Prostate gland (tissue), 2 donors: ENCODE measurements around the gene JMJD1C.

ENCODE experiments used
- POLR2A ChIP-seq: fragments of 450-650 bp; IDR thresholded peaks from one replicate; pipeline ENCODE4 v1.6.1; 2016; ENCODE audit warnings: antibody characterized with exemption, mild to moderate bottlenecking
- POLR2AphosphoS5 ChIP-seq: sonication (generic); formaldehyde crosslinking; IDR thresholded peaks from one replicate; pipeline ENCODE4 v1.6.1; 2017; ENCODE audit warnings: antibody characterized with exemption
- TF ChIP-seq, protein P1 (sequence below), 4 experiments: fragments of 200-600 bp in 2 of 4; fragments of 450-650 bp in 2 of 4; sonication (generic) in 2 of 4; IDR thresholded peaks; 1 replicate in 3 of 4; 2 replicates in 1 of 4; pipeline ENCODE4 v1.5.1; 2016 to 2019; ENCODE audit warnings: antibody characterized with exemption in 4 of 4, mild to moderate bottlenecking in 2 of 4, moderate library complexity in 2 of 4

DNA sequence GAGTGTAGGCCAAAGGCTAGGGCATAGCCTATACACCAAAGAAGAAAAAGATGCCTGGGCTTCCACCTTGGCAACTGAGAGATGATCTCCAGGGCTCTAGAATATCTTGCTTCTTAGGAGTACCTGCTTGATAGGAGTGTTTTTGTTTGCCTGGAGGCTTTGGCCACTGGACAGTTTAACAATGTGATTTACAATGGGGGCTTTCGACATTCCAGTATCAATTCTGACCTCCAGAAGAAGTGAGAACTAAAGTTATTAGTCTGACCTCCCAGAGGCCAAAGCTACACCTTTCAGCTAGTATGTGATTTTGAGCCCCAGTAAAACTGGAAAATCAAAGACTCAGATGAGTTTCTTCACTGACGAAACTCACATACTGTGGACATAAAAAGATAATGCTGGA lies 96.1 kb downstream of the JMJD1C start:
- TF ChIP-seq, protein P1, sequence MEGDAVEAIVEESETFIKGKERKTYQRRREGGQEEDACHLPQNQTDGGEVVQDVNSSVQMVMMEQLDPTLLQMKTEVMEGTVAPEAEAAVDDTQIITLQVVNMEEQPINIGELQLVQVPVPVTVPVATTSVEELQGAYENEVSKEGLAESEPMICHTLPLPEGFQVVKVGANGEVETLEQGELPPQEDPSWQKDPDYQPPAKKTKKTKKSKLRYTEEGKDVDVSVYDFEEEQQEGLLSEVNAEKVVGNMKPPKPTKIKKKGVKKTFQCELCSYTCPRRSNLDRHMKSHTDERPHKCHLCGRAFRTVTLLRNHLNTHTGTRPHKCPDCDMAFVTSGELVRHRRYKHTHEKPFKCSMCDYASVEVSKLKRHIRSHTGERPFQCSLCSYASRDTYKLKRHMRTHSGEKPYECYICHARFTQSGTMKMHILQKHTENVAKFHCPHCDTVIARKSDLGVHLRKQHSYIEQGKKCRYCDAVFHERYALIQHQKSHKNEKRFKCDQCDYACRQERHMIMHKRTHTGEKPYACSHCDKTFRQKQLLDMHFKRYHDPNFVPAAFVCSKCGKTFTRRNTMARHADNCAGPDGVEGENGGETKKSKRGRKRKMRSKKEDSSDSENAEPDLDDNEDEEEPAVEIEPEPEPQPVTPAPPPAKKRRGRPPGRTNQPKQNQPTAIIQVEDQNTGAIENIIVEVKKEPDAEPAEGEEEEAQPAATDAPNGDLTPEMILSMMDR (IDR thresholded peaks at IDR 0.05): no peak
- no peak for TF ChIP-seq POLR2A
- no peak for TF ChIP-seq POLR2AphosphoS5
